Measurements from ENCODE around the gene MAGEA9. TPM values are rescaled to one million over a fixed set of nuclear protein-coding genes. Genes with fewer than 3 reads are reported as not detected.
"Not testable (repeated sequence)": the region's sequence is repeated elsewhere in the genome, so short reads cannot be mapped to it uniquely, and the experiment has no call there.

Gene MAGEA9
- total and polyA plus RNA-seq, 11 donors: not detected

DNA sequence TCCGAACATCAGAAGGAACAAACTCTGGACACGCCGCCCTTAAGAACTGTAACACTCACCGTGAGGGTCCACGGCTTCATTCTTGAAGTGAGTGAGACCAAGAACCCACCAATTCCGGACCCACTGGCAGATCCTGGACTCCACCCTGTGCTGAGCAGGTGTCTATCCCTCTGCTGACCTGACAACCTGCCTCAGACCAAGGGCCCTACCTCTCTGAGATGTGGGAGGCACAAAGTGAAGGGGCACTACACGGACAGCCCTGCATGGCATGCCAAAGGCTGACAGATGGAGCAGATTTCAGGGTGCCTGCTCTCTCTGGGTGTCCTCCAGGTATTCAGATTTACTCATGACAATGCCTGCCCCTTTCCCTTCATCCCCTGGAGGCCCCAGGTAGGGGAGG lies 21.9 kb upstream of the MAGEA9 start:
- Histone ChIP-seq H3K27me3 (peaks cover 0 to 3% (median 0%) of the 10 kb centered on the region in 9 donors), H3K36me3 (no peaks in the 10 kb centered on the region), H3K4me1 (no peaks in the 10 kb centered on the region), H3K9me3 (no peaks in the 10 kb centered on the region), H3K27ac (no peak overlapping the region), H3K4me3 (no peak overlapping the region)
- WGBS, 4 donors: 81 to 94% (median 89%) methylated on average over 7 of the region's 7 CpGs
- no peak for ATAC-seq
- TF ChIP-seq POLR2A (IDR thresholded peaks at IDR 0.05): no peak
- TF ChIP-seq, protein P1, sequence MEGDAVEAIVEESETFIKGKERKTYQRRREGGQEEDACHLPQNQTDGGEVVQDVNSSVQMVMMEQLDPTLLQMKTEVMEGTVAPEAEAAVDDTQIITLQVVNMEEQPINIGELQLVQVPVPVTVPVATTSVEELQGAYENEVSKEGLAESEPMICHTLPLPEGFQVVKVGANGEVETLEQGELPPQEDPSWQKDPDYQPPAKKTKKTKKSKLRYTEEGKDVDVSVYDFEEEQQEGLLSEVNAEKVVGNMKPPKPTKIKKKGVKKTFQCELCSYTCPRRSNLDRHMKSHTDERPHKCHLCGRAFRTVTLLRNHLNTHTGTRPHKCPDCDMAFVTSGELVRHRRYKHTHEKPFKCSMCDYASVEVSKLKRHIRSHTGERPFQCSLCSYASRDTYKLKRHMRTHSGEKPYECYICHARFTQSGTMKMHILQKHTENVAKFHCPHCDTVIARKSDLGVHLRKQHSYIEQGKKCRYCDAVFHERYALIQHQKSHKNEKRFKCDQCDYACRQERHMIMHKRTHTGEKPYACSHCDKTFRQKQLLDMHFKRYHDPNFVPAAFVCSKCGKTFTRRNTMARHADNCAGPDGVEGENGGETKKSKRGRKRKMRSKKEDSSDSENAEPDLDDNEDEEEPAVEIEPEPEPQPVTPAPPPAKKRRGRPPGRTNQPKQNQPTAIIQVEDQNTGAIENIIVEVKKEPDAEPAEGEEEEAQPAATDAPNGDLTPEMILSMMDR (IDR thresholded peaks at IDR 0.05): no peak
- intact Hi-C loops (cut with DNase I): no loop called here
- no peak for DNase-seq

DNA sequence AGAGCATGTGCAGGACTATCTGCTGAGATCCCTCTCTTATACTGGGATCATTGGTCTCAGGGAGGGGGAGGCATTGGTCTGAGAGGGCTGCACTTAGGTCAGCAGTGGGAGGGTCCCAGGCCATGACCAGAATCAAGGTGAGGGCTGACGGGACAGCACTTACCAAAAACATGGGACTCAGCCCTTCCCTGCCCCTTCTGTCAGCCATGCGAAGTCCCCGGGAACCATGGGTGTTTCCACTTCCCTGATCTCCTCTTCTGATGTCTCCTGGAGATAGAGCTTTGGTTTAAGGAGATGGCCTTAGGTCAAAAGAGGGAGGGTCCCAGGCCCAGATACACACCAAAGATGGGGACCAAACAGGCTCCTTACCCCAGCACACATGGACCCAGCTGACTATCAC lies 20.8 kb upstream of the MAGEA9 start:
- H3K36me3 ChIP-seq: no peaks in the 10 kb centered on the region
- no peak for ATAC-seq
- intact Hi-C loops (cut with DNase I): no loop called here
- 60 to 100% (median 88%) methylated on average over 1 to 3 of the region's 3 CpGs for WGBS, 4 donors
- H3K27ac ChIP-seq: no peak overlapping the region
- H3K9me3 ChIP-seq: no peaks in the 10 kb centered on the region
- H3K27me3 ChIP-seq: peaks cover 0 to 3% (median 0%) of the 10 kb centered on the region in 9 donors
- H3K4me1 ChIP-seq: no peaks in the 10 kb centered on the region
- DNase-seq: no peak
- TF ChIP-seq, protein P1 (IDR thresholded peaks at IDR 0.05): no peak
- TF ChIP-seq POLR2A (IDR thresholded peaks at IDR 0.05): no peak
- H3K4me3 ChIP-seq: no peak overlapping the region

DNA sequence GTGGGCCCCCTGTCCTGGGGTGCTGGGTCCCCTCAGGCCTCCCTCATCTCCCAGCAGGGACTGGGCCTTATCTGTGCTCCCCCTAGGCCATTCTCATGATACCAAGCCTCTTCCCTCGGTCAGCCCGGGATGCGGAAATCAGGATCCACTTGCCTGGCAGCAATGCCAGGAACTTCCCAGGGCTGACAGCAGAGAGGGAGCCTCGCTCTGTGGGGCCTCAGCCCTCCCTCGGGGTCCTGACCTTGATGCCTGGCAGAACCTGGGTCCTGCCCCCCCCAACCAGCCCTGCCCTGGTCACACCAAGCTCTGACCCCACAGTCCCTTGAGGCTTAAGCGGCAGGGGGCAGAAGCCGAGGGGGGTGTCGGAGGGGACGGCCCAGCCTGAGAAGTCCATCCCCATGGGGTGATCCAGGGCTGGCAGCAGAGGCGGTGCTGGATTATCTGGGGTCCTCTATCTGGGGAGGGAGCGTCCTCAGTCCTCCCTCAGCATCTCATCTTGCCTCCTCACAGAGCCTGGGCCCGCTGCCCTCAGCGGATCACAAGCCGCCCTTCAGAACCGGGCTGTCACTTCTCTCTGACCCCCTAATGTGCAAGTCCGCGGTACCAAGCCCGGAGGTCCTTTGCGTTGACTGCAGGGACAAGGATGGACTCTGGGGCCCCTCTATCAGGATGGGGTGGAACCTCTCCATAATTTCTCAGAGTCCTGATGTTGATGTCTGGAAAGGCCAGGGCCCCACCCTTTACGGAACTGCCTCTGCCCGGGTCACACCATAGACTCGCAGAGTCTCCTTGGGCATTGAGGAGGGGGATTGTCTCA lies 19.7 kb upstream of the MAGEA9 start:
- intact Hi-C loops (cut with DNase I); H3K9me3 ChIP-seq; H3K36me3 ChIP-seq; H3K27me3 ChIP-seq; H3K27ac ChIP-seq; DNase-seq; ATAC-seq; H3K4me3 ChIP-seq; H3K4me1 ChIP-seq: not testable (repeated sequence)
- 81 to 92% (median 87%) methylated on average over 14 to 22 of the region's 22 CpGs for WGBS, 4 donors

DNA sequence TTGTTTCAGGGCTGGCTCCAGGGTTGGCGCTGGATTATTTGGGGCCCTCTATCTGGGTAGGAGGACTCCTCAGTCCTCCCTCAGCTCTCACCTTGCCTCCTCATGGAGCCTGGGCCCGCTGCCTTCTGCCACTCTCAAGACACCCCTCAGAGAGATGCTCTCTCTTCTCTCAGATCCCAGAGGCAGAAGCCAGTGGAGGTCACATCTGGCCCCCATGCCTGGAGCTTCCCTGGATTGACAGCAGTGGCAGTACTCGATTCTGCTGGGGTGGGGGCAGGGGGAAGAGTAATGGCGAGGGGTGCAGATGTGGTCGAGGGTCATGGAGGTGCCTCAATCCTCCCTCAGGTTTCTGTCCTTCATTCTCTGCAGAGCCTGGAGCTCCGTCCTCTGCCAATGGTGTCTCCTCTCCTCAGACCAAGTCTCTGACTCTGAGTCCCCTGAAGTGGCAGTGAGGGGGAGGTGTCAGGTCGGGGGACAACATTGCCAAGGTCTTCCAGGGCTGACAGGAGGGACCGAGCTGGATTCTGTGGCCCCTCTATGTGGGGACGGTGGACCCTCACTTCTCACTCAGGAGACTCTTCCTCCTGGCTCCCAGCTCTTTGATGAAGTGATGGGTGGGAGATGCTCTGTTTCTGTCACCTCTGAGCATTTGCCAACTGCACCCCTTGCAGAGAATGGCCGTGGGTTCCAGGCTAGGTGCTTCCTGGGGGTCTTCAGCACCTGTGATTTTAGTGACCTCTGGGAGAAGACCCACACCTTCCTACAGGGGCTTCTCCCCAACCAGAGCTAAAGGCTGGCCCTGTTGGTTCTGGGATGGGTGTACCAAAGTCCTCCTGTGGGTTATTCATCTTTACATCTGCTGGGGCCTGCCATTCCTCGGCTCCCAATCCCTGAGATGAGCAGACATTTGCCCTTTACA lies 18.8 kb upstream of the MAGEA9 start:
- Histone ChIP-seq H3K4me3 (no peak overlapping the region), H3K36me3 (no peaks in the 10 kb centered on the region), H3K4me1 (no peaks in the 10 kb centered on the region), H3K9me3 (no peaks in the 10 kb centered on the region), H3K27ac (no peak overlapping the region), H3K27me3 (no peaks in the 10 kb centered on the region)
- intact Hi-C loops (cut with DNase I): no loop called here
- 63 to 74% (median 73%) methylated on average over 8 to 10 of the region's 11 CpGs for WGBS, 4 donors
- no peak for DNase-seq
- no peak for TF ChIP-seq POLR2A (IDR thresholded peaks at IDR 0.05)
- TF ChIP-seq, protein P1 (IDR thresholded peaks at IDR 0.05): no peak
- no peak for ATAC-seq

DNA sequence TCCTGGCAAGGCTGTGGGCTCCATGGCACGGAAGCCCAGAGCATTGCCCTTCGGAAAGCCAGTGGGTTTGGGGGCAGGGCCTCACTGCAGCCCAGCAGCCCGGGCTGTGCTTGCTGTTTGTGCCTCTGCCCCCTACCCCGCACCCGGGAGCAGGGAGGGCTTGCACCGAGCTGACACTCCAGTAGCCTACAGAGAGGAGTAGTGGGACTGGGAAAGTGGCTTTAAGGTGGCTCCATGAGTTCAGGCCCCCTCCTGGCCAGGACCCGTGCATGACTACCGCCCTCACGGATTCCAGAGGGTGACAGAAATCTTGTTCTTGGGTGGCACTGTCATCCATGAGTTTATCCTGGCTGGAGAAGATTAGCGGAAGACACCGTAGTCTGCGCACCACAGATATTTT lies 11.4 kb upstream of the MAGEA9 start:
- intact Hi-C loops (cut with DNase I); H3K4me3 ChIP-seq; H3K27me3 ChIP-seq; H3K9me3 ChIP-seq; DNase-seq; ATAC-seq; H3K4me1 ChIP-seq; H3K27ac ChIP-seq; H3K36me3 ChIP-seq: not testable (repeated sequence)
- 49 to 88% (median 68%) methylated on average over 3 to 4 of the region's 12 CpGs; no CpG with 5 or more reads in 1 of the 4 donors for WGBS, 4 donors

DNA sequence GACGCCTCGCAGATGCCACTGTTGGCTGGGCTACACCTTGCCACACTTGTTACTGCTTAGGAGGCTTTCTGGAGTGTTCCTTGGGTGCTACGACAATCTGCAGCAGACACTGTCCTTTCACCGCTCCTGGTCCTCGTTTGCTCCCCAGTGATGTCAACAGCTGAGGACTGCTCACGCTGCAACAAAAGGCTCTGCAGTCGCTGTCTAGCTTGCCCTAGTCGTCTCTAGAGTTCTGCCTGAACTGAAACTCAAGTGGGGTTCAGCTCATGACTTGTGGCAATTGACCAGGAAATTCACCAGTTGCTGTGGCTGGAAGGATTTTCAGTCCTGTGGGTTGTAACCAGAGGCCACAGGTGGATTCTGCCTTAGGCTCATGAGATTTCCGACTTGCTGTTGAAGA lies 8.7 kb upstream of the MAGEA9 start:
- intact Hi-C loops (cut with DNase I): not testable (repeated sequence)

DNA sequence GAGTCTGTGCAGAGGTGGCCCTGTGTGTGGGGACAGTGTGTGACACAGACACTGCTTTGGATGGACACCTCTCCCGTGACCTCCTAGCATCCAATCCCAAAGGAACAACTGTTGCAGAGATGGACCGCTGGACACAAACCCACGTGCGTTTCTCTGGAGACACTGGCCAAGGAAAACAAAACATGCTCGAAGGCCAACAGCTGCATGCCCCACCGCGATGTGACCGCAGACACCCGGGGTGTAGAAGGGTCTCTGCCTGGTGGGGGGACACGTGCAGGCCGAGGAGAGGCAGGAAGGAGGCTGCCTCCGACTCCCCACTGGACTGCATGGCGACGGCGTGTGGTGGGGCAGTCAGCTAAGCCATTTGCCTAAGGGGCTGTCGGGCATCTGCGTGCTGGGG lies 8.0 kb upstream of the MAGEA9 start, which contains the start of gene HSFX1:
Gene HSFX1, plus strand, starts transcription at position 301 of the 400 bp plus-strand sequence. CDS start 614 bp downstream, outside the sequence.
- ATAC-seq; H3K27ac ChIP-seq; H3K9me3 ChIP-seq; H3K4me1 ChIP-seq; H3K4me3 ChIP-seq; H3K27me3 ChIP-seq; intact Hi-C loops (cut with DNase I); H3K36me3 ChIP-seq; DNase-seq: not testable (repeated sequence)
- WGBS, 4 donors: no CpG with 5 or more reads among the region's 17 CpGs

More for the DNA sequence above, 8.7 kb upstream of the MAGEA9 start:
- ATAC-seq, H3K9me3 ChIP-seq, DNase-seq, H3K27ac ChIP-seq, H3K4me1 ChIP-seq, H3K27me3 ChIP-seq, H3K4me3 ChIP-seq, H3K36me3 ChIP-seq: not testable (repeated sequence)
- no CpG with 5 or more reads among the region's 9 CpGs for WGBS, 4 donors
